Measurements from ENCODE around the gene BUD23.
"Not testable (repeated sequence)": the region's sequence is repeated elsewhere in the genome, so short reads cannot be mapped to it uniquely, and the experiment has no call there.

The BUD23 gene

GRCh38 chr7:73722182-73722581 lies 38.8 kb downstream of the BUD23 start:
- not testable (repeated sequence) for DNase-seq

GRCh38 chr7:73722785-73723184 lies 39.4 kb downstream of the BUD23 start:
- DNase-seq = no peak

- DNase-seq = no peak
These were observed 40.4 kb downstream of the BUD23 start for GRCh38 chr7:73723813-73724212.

GRCh38 chr7:73726083-73726466 lies 42.7 kb downstream of the BUD23 start:
- no peak for DNase-seq

- DNase-seq = no peak
These were observed 44.6 kb downstream of the BUD23 start for GRCh38 chr7:73727952-73728351.

GRCh38 chr7:73728551-73728950 lies 45.2 kb downstream of the BUD23 start:
- DNase-seq = no peak

- no peak for DNase-seq
These were observed 47.1 kb downstream of the BUD23 start for GRCh38 chr7:73730485-73730884.

GRCh38 chr7:73732397-73732796 lies 49.0 kb downstream of the BUD23 start:
- no peak for DNase-seq

- DNase-seq = peak; percentile 73 to 78
These were observed 51.5 kb downstream of the BUD23 start for GRCh38 chr7:73734619-73735527.

GRCh38 chr7:73735528-73735905 lies 52.1 kb downstream of the BUD23 start:
- no peak for DNase-seq

GRCh38 chr7:73736885-73737284 lies 53.5 kb downstream of the BUD23 start:
- no peak for DNase-seq

- DNase-seq = no peak
These were observed 54.3 kb downstream of the BUD23 start for GRCh38 chr7:73737491-73738219.

- peak; percentile 39 to 70 for DNase-seq
These were observed 54.8 kb downstream of the BUD23 start for GRCh38 chr7:73738220-73738611.

GRCh38 chr7:73738612-73739386 lies 55.4 kb downstream of the BUD23 start, which contains the start of gene ABHD11:
Gene ABHD11, minus strand, starts transcription at chr7:73738802. Its CDS starts 32 bp downstream, at chr7:73738770.
- DNase-seq = peak; percentile 97 to 99

GRCh38 chr7:73739387-73739767 lies 56.0 kb downstream of the BUD23 start:
- DNase-seq = no peak

- no peak for DNase-seq
These were observed 56.8 kb downstream of the BUD23 start for GRCh38 chr7:73740212-73740611.

- no peak for DNase-seq
These were observed 57.4 kb downstream of the BUD23 start for GRCh38 chr7:73740771-73741170.

- no peak for DNase-seq
These were observed 58.2 kb downstream of the BUD23 start for GRCh38 chr7:73741600-73741999.

GRCh38 chr7:73742338-73742752 lies 58.9 kb downstream of the BUD23 start:
- no peak for DNase-seq

- DNase-seq = no peak
These were observed 59.6 kb downstream of the BUD23 start for GRCh38 chr7:73742753-73743641.

- no peak for DNase-seq
These were observed 63.0 kb downstream of the BUD23 start for GRCh38 chr7:73746378-73746777.
